ENCODE data around the gene CAMK2D. TPM values are rescaled to one million over a fixed set of nuclear protein-coding genes. Genes with fewer than 3 reads are reported as not detected.
A peak's percentile ranks its signal among the peaks of the same experiment; 100 is the strongest.

CAMK2D gene
- total and polyA plus RNA-seq, 2 experiments from 2014 or later = 4.9 to 14.6 TPM

DNA sequence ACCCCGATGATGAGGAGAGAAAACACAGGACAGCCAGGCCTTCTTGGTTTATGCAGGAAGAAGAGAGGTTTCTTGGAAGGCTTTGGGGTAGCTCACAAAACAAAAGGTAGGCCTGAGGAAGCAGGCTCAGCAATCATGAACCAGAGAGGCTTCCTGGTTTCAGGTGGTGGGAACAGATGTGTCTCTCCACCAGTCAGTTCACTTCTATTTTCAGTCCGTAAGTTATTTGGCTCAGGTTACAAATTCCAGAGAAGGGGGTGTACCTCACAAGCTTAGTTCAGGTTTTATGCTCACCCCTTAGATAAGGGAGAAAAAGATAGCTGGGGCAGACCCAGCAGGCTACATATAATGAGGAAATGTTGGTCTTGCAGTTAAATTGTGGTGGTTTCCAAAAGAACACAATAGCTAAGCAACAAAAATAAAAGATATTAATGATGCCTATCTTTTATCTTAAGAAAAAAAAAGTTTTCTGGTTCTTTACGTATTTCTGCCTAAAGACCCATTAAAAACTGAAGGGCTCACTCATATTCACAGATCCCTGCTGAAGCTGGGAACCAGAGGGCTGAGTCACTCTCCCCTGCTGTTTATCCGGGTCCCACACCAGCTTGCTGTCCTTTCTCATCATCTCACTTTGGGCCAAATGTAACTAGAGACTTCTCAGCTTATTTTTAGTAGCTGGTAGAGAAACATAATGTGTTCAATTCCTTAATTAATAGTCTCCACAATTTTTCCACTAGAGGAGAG, 177.0 kb downstream of the CAMK2D start:
- TF ChIP-seq JUNB (IDR thresholded peaks at IDR 0.05; ENCODE audit: unreplicated experiment) = no peak
- TF ChIP-seq, protein P1, sequence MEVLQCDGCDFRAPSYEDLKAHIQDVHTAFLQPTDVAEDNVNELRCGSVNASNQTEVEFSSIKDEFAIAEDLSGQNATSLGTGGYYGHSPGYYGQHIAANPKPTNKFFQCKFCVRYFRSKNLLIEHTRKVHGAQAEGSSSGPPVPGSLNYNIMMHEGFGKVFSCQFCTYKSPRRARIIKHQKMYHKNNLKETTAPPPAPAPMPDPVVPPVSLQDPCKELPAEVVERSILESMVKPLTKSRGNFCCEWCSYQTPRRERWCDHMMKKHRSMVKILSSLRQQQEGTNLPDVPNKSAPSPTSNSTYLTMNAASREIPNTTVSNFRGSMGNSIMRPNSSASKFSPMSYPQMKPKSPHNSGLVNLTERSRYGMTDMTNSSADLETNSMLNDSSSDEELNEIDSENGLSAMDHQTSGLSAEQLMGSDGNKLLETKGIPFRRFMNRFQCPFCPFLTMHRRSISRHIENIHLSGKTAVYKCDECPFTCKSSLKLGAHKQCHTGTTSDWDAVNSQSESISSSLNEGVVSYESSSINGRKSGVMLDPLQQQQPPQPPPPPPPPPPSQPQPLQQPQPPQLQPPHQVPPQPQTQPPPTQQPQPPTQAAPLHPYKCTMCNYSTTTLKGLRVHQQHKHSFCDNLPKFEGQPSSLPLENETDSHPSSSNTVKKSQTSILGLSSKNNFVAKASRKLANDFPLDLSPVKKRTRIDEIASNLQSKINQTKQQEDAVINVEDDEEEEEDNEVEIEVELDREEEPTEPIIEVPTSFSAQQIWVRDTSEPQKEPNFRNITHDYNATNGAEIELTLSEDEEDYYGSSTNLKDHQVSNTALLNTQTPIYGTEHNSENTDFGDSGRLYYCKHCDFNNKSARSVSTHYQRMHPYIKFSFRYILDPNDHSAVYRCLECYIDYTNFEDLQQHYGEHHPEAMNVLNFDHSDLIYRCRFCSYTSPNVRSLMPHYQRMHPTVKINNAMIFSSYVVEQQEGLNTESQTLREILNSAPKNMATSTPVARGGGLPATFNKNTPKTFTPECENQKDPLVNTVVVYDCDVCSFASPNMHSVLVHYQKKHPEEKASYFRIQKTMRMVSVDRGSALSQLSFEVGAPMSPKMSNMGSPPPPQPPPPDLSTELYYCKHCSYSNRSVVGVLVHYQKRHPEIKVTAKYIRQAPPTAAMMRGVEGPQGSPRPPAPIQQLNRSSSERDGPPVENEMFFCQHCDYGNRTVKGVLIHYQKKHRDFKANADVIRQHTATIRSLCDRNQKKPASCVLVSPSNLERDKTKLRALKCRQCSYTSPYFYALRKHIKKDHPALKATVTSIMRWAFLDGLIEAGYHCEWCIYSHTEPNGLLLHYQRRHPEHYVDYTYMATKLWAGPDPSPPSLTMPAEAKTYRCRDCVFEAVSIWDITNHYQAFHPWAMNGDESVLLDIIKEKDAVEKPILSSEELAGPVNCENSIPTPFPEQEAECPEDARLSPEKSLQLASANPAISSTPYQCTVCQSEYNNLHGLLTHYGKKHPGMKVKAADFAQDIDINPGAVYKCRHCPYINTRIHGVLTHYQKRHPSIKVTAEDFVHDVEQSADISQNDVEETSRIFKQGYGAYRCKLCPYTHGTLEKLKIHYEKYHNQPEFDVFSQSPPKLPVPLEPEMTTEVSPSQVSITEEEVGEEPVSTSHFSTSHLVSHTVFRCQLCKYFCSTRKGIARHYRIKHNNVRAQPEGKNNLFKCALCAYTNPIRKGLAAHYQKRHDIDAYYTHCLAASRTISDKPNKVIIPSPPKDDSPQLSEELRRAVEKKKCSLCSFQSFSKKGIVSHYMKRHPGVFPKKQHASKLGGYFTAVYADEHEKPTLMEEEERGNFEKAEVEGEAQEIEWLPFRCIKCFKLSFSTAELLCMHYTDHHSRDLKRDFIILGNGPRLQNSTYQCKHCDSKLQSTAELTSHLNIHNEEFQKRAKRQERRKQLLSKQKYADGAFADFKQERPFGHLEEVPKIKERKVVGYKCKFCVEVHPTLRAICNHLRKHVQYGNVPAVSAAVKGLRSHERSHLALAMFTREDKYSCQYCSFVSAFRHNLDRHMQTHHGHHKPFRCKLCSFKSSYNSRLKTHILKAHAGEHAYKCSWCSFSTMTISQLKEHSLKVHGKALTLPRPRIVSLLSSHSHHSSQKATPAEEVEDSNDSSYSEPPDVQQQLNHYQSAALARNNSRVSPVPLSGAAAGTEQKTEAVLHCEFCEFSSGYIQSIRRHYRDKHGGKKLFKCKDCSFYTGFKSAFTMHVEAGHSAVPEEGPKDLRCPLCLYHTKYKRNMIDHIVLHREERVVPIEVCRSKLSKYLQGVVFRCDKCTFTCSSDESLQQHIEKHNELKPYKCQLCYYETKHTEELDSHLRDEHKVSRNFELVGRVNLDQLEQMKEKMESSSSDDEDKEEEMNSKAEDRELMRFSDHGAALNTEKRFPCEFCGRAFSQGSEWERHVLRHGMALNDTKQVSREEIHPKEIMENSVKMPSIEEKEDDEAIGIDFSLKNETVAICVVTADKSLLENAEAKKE (CRISPR knock-in tag; IDR thresholded peaks at IDR 0.05) = peak; percentile 94
- H3K4me1 ChIP-seq (ENCODE audit: insufficient read depth) = peaks cover 12% of the 10 kb centered on the region; the same call in 1 of the 2 replicates
- DNase-seq (ENCODE audit: low spot score) (peak; percentile 65), ATAC-seq (peak; percentile 91)
- Mint-ChIP-seq H3K27me3 (ENCODE audit: insufficient read depth, low read depth, poor library complexity) (no peaks in the 10 kb centered on the region), H3K27ac (peak overlapping the region; percentile 96), H3K4me1 (peaks cover 28% of the 10 kb centered on the region), H3K4me3 (peak overlapping the region; percentile 11; the same call in 1 of the 3 replicates), H3K9me3 (no peaks in the 10 kb centered on the region), H3K36me3 (ENCODE audit: low read depth) (no peaks in the 10 kb centered on the region)
- no peak overlapping the region for H3K4me3 ChIP-seq
- H3K36me3 ChIP-seq (ENCODE audit: insufficient read depth) = no peaks in the 10 kb centered on the region
- H3F3A ChIP-seq (replicated peaks; ENCODE audit: low read depth) = no peaks in the 10 kb centered on the region
- H3K27ac ChIP-seq (ENCODE audit: low read depth) = peak overlapping the region; percentile 73
- peak overlapping the region; percentile 2; the same call in 1 of the 2 replicates for H3K4me2 ChIP-seq
- H3K9me2 ChIP-seq (ENCODE audit: insufficient read depth) = peaks cover 4% of the 10 kb centered on the region
- no peak overlapping the region for H2AFZ ChIP-seq
- no peaks in the 10 kb centered on the region for H4K20me1 ChIP-seq (replicated peaks; ENCODE audit: insufficient read depth)
- no peaks in the 10 kb centered on the region for H3K79me2 ChIP-seq (replicated peaks; ENCODE audit: insufficient read depth)
- H3K27me3 ChIP-seq (ENCODE audit: insufficient read depth) = no peaks in the 10 kb centered on the region

DNA sequence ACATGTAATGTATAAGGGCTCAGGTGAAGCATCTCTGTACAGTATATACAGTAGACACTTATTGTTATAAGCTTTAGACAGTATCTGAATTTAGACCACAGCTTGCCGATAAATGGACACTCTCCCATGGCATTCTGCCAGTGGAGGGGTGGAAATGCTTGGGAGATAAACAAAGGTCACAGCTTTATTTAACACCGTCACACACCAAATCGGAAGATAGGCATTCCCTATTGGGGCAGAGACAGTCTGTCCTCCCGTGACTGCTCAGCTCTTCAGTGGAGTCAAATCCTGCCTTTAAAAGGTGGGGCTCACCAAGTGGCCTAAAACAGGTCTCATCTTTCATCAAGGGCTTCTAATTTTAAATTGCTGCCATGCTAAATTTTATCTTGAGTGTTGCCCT, 178.8 kb downstream of the CAMK2D start:
- no peak overlapping the region for H3K27ac ChIP-seq (ENCODE audit: low read depth)
- no peaks in the 10 kb centered on the region for H3K36me3 ChIP-seq (ENCODE audit: insufficient read depth)
- H4K20me1 ChIP-seq (replicated peaks; ENCODE audit: insufficient read depth) = no peaks in the 10 kb centered on the region
- no peak for ATAC-seq
- Mint-ChIP-seq H3K4me1 (peaks cover 32% of the 10 kb centered on the region), H3K27ac (no peak overlapping the region), H3K36me3 (ENCODE audit: low read depth) (no peaks in the 10 kb centered on the region), H3K4me3 (no peak overlapping the region), H3K27me3 (ENCODE audit: insufficient read depth, low read depth, poor library complexity) (no peaks in the 10 kb centered on the region), H3K9me3 (no peaks in the 10 kb centered on the region)
- no peaks in the 10 kb centered on the region for H3K27me3 ChIP-seq (ENCODE audit: insufficient read depth)
- H3K4me1 ChIP-seq (ENCODE audit: insufficient read depth) = peaks cover 12% of the 10 kb centered on the region; the same call in 1 of the 2 replicates
- no peak overlapping the region for H3K4me3 ChIP-seq
- DNase-seq (ENCODE audit: low spot score) = no peak
- no peak overlapping the region for H2AFZ ChIP-seq
- no peaks in the 10 kb centered on the region for H3K79me2 ChIP-seq (replicated peaks; ENCODE audit: insufficient read depth)
- no peaks in the 10 kb centered on the region for H3F3A ChIP-seq (replicated peaks; ENCODE audit: low read depth)
- no peak overlapping the region for H3K4me2 ChIP-seq
- H3K9me2 ChIP-seq (ENCODE audit: insufficient read depth) = peaks cover 4% of the 10 kb centered on the region
- TF ChIP-seq CREB1 (CRISPR knock-in tag; IDR thresholded peaks at IDR 0.05; ENCODE audit: low read depth) (no peak), STAT1 (IDR thresholded peaks at IDR 0.05; ENCODE audit: unreplicated experiment) (no peak), NANOG (IDR thresholded peaks at IDR 0.05; ENCODE audit: borderline replicate concordance) (no peak)
- TF ChIP-seq, protein P1 (CRISPR knock-in tag; IDR thresholded peaks at IDR 0.05) = no peak
